Liver (tissue), 9 donors: Measurements from ENCODE around the gene NOM1. TPM values are rescaled to one million over a fixed set of nuclear protein-coding genes. Genes with fewer than 3 reads are reported as not detected.

ENCODE experiments used
- DNase-seq: peaks from one replicate; pipeline ENCODE4 v3.0.0-alpha.2; 2017; ENCODE audit warnings: low spot score
- H3K27ac ChIP-seq, 2 donors: one replicate each; pipeline ENCODE4 v1.7.0; 2013; ENCODE audit warnings: inconsistent platforms in 2 of 2, low read length in 2 of 2, control low read depth in 1 of 2, low read depth in 1 of 2, mild to moderate bottlenecking in 1 of 2
- H3K27me3 ChIP-seq, 4 donors: one replicate each; pipeline versions ENCODE4 v1.6.1 to v1.7.0; 2013; ENCODE audit warnings: low read length in 3 of 4, inconsistent platforms in 1 of 4, mild to moderate bottlenecking in 1 of 4, moderate library complexity in 1 of 4; ENCODE audit not compliant: control insufficient read depth in 4 of 4, insufficient read depth in 4 of 4
- H3K36me3 ChIP-seq, 4 donors: one replicate each; pipeline versions ENCODE4 v1.6.1 to v1.7.0; 2013; ENCODE audit warnings: low read length in 3 of 4, mild to moderate bottlenecking in 3 of 4, low read depth in 1 of 4, moderate library complexity in 1 of 4; ENCODE audit not compliant: control insufficient read depth in 4 of 4, insufficient read depth in 3 of 4
- H3K4me1 ChIP-seq, 4 donors: one replicate each; pipeline versions ENCODE4 v1.6.1 to v1.7.0; 2013; ENCODE audit warnings: low read length in 3 of 4, mild to moderate bottlenecking in 3 of 4, moderate library complexity in 1 of 4; ENCODE audit not compliant: control insufficient read depth in 4 of 4, insufficient read depth in 4 of 4
- H3K4me3 ChIP-seq, 3 donors: one replicate each; pipeline versions ENCODE4 v1.6.1 to v1.7.0; 2013; ENCODE audit warnings: low read length in 3 of 3, control low read depth in 1 of 3, low read depth in 1 of 3, mild to moderate bottlenecking in 1 of 3
- H3K9ac ChIP-seq, 2 donors: one replicate each; pipeline ENCODE4 v1.7.0; 2013; ENCODE audit warnings: low read length in 2 of 2, mild to moderate bottlenecking in 2 of 2, moderate library complexity in 2 of 2, control low read depth in 1 of 2, low read depth in 1 of 2
- H3K9me3 ChIP-seq, 4 donors: one replicate each; pipeline versions ENCODE4 v1.6.1 to v1.7.0; 2013; ENCODE audit warnings: low read length in 3 of 4; ENCODE audit not compliant: control insufficient read depth in 4 of 4
- EGR1 ChIP-seq, 2 donors: IDR thresholded peaks; 2 replicates each; pipeline ENCODE4 v1.6.1; 2016 to 2018; ENCODE audit warnings: antibody characterized with exemption in 2 of 2, low read depth in 2 of 2
- FOXA1 ChIP-seq: IDR thresholded peaks from 2 replicates; pipeline ENCODE4 v1.6.1; 2016; ENCODE audit warnings: antibody characterized with exemption
- FOXA2 ChIP-seq: IDR thresholded peaks from 2 replicates; pipeline ENCODE4 v1.6.1; 2016; ENCODE audit warnings: antibody characterized with exemption
- GABPA ChIP-seq, 2 donors: IDR thresholded peaks in 1 of 2; conservative IDR thresholded peaks in 1 of 2; 2 replicates each; pipeline ENCODE4 v1.6.1; 2016; ENCODE audit warnings: antibody characterized with exemption in 2 of 2, mild to moderate bottlenecking in 1 of 2, moderate library complexity in 1 of 2
- HNF4A ChIP-seq, 2 donors: conservative IDR thresholded peaks; 2 replicates each; pipeline ENCODE4 v1.6.1; 2016; ENCODE audit warnings: antibody characterized with exemption in 2 of 2, mild to moderate bottlenecking in 2 of 2
- HNF4G ChIP-seq: IDR thresholded peaks from 2 replicates; pipeline ENCODE4 v1.6.1; 2016; ENCODE audit warnings: antibody characterized with exemption
- JUND ChIP-seq, 2 donors: IDR thresholded peaks; 2 replicates each; pipeline ENCODE4 v1.6.1; 2016; ENCODE audit warnings: antibody characterized with exemption in 2 of 2
- NR2F2 ChIP-seq: IDR thresholded peaks from 2 replicates; pipeline ENCODE4 v1.6.1; 2016; ENCODE audit warnings: antibody characterized with exemption
- RAD21 ChIP-seq, 2 donors: IDR thresholded peaks; 2 replicates each; pipeline ENCODE4 v1.6.1; 2016; ENCODE audit warnings: antibody characterized with exemption in 2 of 2, mild to moderate bottlenecking in 2 of 2
- RXRA ChIP-seq, 2 donors: IDR thresholded peaks; 2 replicates each; pipeline ENCODE4 v1.6.1; 2017 to 2018; ENCODE audit warnings: antibody characterized with exemption in 2 of 2, mild to moderate bottlenecking in 1 of 2
- SP1 ChIP-seq: IDR thresholded peaks from 2 replicates; pipeline ENCODE4 v1.6.1; 2018; ENCODE audit warnings: antibody characterized with exemption, mild to moderate bottlenecking
- TAF1 ChIP-seq: conservative IDR thresholded peaks from 2 replicates; pipeline ENCODE4 v1.6.1; 2016; ENCODE audit warnings: antibody characterized with exemption, mild to moderate bottlenecking
- YY1 ChIP-seq: IDR thresholded peaks from 2 replicates; pipeline ENCODE4 v1.6.1; 2016; ENCODE audit warnings: antibody characterized with exemption, mild to moderate bottlenecking
- WGBS: extraction: QIAGEN DNeasy Blood & Tissue Kit; methylation state at CpG from one replicate; pipeline ENCODE4 v1.1.7; 2013; 5-methylcytosine and 5-hydroxymethylcytosine counted together
- polyA plus RNA-seq, 2 donors: library from polyadenylated mRNA; stranded (reverse) in 1 of 2; unstranded in 1 of 2; fragments of 200-250 nt in 1 of 2; fragments of >200 nt in 1 of 2; fragmentation: Nextera tagmentation in 1 of 2; extraction: Ambion mirVana in 1 of 2; gene quantifications; one replicate each; pipeline versions ENCODE4 v1.2.1 to v1.2.3, GENCODE V29; 2013 to 2015
- total RNA-seq, 2 donors: library from RNA; depleted of rRNA; stranded (reverse); fragments of >200 nt; gene quantifications; one replicate each; pipeline ENCODE4 v1.2.3, GENCODE V29; 2014
- TF ChIP-seq, protein P1 (sequence below): IDR thresholded peaks from 2 replicates; pipeline ENCODE4 v1.6.1; 2016; ENCODE audit warnings: antibody characterized with exemption
- TF ChIP-seq, protein P2 (sequence below): fragments of 150-350 bp; IDR thresholded peaks from 2 replicates; pipeline ENCODE4 v1.5.1; 2017; ENCODE audit warnings: improper control_type of control experiment, low read depth, low read length; ENCODE audit not compliant: missing input control
- TF ChIP-seq, protein P3 (sequence below): IDR thresholded peaks from 2 replicates; pipeline ENCODE4 v1.6.1; 2016; ENCODE audit warnings: antibody characterized with exemption
- TF ChIP-seq, protein P4 (sequence below): IDR thresholded peaks from 2 replicates; pipeline ENCODE4 v1.6.1; 2016; ENCODE audit warnings: antibody characterized with exemption
- TF ChIP-seq, protein P5 (sequence below): IDR thresholded peaks from 2 replicates; pipeline ENCODE4 v1.6.1; 2016; ENCODE audit warnings: antibody characterized with exemption, mild to moderate bottlenecking
- donor health status: healthy.
- donor health status: healthy.
- donor health status: healthy.
- donor health status: healthy.
- donor health status: healthy.

The NOM1 gene
- total and polyA plus RNA-seq, 4 donors = 4.0 to 11.4 (median 6.2) TPM

DNA sequence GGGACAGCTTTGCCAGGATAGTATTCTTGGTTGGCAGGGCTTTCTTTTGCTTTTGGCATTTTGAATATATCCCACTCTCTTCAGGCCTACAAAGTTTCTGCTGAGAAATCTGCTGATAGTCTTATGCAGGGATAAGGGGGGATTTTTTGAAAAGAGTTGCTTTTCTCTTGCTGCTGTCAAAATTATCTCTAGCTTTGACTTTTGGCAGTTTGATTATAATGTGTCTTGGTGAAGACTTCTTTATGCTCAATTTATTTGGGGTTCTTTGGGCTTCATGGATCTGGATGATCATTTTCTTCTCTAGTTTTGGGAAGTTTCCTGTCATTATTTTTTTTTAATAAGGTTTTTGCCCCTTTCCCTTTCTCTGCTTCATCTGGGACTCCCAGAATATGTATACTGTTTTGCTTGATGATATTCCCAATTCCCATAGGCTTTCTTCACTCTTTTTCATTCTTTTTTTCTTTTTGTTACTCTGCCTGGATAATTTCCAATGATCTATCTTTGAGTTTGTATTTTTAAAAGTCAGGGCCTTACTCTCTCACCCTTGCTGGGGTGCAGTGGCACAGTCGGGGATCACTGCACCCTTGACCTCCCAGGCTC lies 29.6 kb downstream of the NOM1 start:
- 97% methylated on average over 1 of the region's 1 CpG for WGBS
- Histone ChIP-seq H3K4me3 (no peak overlapping the region), H3K9me3 (no peaks in the 10 kb centered on the region), H3K4me1 (no peaks in the 10 kb centered on the region), H3K36me3 (no peaks in the 10 kb centered on the region), H3K9ac (no peak overlapping the region), H3K27ac (no peak overlapping the region), H3K27me3 (no peaks in the 10 kb centered on the region)
- DNase-seq = no peak
- TF ChIP-seq RAD21 (IDR thresholded peaks at IDR 0.05) (no peak), HNF4A (conservative IDR thresholded peaks at IDR 0.05) (no peak), FOXA2 (no peak), NR2F2 (no peak), TAF1 (no peak), YY1 (no peak), RXRA (IDR thresholded peaks at IDR 0.05) (no peak), FOXA1 (no peak), EGR1 (IDR thresholded peaks at IDR 0.05; ENCODE audit: low read depth in 2 of 2) (no peak), SP1 (no peak)
- TF ChIP-seq, protein P1, sequence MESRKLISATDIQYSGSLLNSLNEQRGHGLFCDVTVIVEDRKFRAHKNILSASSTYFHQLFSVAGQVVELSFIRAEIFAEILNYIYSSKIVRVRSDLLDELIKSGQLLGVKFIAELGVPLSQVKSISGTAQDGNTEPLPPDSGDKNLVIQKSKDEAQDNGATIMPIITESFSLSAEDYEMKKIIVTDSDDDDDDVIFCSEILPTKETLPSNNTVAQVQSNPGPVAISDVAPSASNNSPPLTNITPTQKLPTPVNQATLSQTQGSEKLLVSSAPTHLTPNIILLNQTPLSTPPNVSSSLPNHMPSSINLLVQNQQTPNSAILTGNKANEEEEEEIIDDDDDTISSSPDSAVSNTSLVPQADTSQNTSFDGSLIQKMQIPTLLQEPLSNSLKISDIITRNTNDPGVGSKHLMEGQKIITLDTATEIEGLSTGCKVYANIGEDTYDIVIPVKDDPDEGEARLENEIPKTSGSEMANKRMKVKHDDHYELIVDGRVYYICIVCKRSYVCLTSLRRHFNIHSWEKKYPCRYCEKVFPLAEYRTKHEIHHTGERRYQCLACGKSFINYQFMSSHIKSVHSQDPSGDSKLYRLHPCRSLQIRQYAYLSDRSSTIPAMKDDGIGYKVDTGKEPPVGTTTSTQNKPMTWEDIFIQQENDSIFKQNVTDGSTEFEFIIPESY = no peak
- TF ChIP-seq, protein P2, sequence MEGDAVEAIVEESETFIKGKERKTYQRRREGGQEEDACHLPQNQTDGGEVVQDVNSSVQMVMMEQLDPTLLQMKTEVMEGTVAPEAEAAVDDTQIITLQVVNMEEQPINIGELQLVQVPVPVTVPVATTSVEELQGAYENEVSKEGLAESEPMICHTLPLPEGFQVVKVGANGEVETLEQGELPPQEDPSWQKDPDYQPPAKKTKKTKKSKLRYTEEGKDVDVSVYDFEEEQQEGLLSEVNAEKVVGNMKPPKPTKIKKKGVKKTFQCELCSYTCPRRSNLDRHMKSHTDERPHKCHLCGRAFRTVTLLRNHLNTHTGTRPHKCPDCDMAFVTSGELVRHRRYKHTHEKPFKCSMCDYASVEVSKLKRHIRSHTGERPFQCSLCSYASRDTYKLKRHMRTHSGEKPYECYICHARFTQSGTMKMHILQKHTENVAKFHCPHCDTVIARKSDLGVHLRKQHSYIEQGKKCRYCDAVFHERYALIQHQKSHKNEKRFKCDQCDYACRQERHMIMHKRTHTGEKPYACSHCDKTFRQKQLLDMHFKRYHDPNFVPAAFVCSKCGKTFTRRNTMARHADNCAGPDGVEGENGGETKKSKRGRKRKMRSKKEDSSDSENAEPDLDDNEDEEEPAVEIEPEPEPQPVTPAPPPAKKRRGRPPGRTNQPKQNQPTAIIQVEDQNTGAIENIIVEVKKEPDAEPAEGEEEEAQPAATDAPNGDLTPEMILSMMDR = no peak
- TF ChIP-seq, protein P3, sequence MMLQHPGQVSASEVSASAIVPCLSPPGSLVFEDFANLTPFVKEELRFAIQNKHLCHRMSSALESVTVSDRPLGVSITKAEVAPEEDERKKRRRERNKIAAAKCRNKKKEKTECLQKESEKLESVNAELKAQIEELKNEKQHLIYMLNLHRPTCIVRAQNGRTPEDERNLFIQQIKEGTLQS = no peak
- TF ChIP-seq, protein P4, sequence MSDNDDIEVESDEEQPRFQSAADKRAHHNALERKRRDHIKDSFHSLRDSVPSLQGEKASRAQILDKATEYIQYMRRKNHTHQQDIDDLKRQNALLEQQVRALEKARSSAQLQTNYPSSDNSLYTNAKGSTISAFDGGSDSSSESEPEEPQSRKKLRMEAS = no peak

DNA sequence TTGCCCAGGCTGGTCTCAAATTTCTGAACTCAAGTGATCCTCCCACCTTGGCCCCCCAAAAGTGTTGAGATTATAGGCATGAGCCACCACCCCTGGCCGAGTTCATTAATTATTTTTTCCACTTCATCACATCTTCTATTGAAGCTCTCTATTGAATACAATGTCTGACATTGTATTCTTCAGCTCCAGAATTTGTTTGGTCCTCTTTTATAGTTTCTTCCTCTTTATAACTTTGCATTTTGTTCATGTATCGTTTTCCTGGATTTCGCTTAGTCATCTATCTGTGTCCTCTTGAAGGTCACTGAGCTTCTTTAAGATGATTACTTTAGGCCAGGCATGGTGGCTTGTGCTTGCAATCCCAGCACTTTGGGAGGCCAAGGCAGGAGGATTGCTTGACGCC lies 30.2 kb downstream of the NOM1 start:
- no peak overlapping the region for H3K27ac ChIP-seq
- no peak overlapping the region for H3K4me3 ChIP-seq
- 96% methylated on average over 4 of the region's 4 CpGs for WGBS
- no peaks in the 10 kb centered on the region for H3K4me1 ChIP-seq
- DNase-seq = no peak
- H3K9me3 ChIP-seq = no peaks in the 10 kb centered on the region
- H3K36me3 ChIP-seq = no peaks in the 10 kb centered on the region
- H3K27me3 ChIP-seq = no peaks in the 10 kb centered on the region
- H3K9ac ChIP-seq = no peak overlapping the region
- TF ChIP-seq TAF1 = no peak
- TF ChIP-seq SP1 = no peak
- TF ChIP-seq EGR1 (IDR thresholded peaks at IDR 0.05; ENCODE audit: low read depth in 2 of 2) = no peak
- TF ChIP-seq RAD21 (IDR thresholded peaks at IDR 0.05) = no peak
- TF ChIP-seq NR2F2 = no peak
- TF ChIP-seq, protein P2 = no peak
- no peak for TF ChIP-seq YY1
- TF ChIP-seq, protein P5, sequence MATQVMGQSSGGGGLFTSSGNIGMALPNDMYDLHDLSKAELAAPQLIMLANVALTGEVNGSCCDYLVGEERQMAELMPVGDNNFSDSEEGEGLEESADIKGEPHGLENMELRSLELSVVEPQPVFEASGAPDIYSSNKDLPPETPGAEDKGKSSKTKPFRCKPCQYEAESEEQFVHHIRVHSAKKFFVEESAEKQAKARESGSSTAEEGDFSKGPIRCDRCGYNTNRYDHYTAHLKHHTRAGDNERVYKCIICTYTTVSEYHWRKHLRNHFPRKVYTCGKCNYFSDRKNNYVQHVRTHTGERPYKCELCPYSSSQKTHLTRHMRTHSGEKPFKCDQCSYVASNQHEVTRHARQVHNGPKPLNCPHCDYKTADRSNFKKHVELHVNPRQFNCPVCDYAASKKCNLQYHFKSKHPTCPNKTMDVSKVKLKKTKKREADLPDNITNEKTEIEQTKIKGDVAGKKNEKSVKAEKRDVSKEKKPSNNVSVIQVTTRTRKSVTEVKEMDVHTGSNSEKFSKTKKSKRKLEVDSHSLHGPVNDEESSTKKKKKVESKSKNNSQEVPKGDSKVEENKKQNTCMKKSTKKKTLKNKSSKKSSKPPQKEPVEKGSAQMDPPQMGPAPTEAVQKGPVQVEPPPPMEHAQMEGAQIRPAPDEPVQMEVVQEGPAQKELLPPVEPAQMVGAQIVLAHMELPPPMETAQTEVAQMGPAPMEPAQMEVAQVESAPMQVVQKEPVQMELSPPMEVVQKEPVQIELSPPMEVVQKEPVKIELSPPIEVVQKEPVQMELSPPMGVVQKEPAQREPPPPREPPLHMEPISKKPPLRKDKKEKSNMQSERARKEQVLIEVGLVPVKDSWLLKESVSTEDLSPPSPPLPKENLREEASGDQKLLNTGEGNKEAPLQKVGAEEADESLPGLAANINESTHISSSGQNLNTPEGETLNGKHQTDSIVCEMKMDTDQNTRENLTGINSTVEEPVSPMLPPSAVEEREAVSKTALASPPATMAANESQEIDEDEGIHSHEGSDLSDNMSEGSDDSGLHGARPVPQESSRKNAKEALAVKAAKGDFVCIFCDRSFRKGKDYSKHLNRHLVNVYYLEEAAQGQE = no peak
- TF ChIP-seq, protein P3 = no peak
- TF ChIP-seq FOXA1 = no peak
- TF ChIP-seq GABPA (IDR thresholded peaks at IDR 0.05 in 1 of 2, conservative IDR thresholded peaks at IDR 0.05 in 1 of 2) = no peak
- no peak for TF ChIP-seq JUND (IDR thresholded peaks at IDR 0.05)
- TF ChIP-seq, protein P1 = no peak
- no peak for TF ChIP-seq FOXA2
- TF ChIP-seq RXRA (IDR thresholded peaks at IDR 0.05) = no peak
- no peak for TF ChIP-seq HNF4A (conservative IDR thresholded peaks at IDR 0.05)
- TF ChIP-seq HNF4G = no peak
